NCI-H128 (cell line): Measurements from ENCODE around the gene NMNAT2.

ENCODE experiments used
- DNase-seq: peaks from one replicate; lab custom pipeline; 2025; ENCODE audit not compliant: unreplicated experiment; lab: John Stamatoyannopoulos, UW

The NMNAT2 gene

GRCh38 chr1:183366116-183366515 is 52.1 kb downstream of the NMNAT2 start:
- DNase-seq, result no peak

GRCh38 chr1:183365676-183366075 is 52.5 kb downstream of the NMNAT2 start:
- peak; percentile 55 for DNase-seq

GRCh38 chr1:183365093-183365492 is 53.1 kb downstream of the NMNAT2 start:
- DNase-seq, result no peak

GRCh38 chr1:183363972-183364371 is 54.2 kb downstream of the NMNAT2 start:
- DNase-seq, result no peak

GRCh38 chr1:183361081-183361480 is 57.1 kb downstream of the NMNAT2 start:
- DNase-seq, result no peak

GRCh38 chr1:183360473-183360872 is 57.7 kb downstream of the NMNAT2 start:
- DNase-seq, result no peak

GRCh38 chr1:183356534-183357182 is 61.5 kb downstream of the NMNAT2 start:
- no peak for DNase-seq

GRCh38 chr1:183355797-183356196 is 62.4 kb downstream of the NMNAT2 start:
- no peak for DNase-seq

GRCh38 chr1:183355181-183355580 is 63.0 kb downstream of the NMNAT2 start:
- DNase-seq, result no peak

GRCh38 chr1:183353597-183353996 is 64.6 kb downstream of the NMNAT2 start:
- DNase-seq, result no peak

- DNase-seq, result no peak
Measured at GRCh38 chr1:183349201-183349711, 68.9 kb downstream of the NMNAT2 start.

- DNase-seq, result no peak
Measured at GRCh38 chr1:183346276-183346732, 71.9 kb downstream of the NMNAT2 start.

GRCh38 chr1:183339556-183340167 is 78.5 kb downstream of the NMNAT2 start:
- no peak for DNase-seq

GRCh38 chr1:183331091-183331742 is 87.0 kb downstream of the NMNAT2 start:
- peak; percentile 20 for DNase-seq

GRCh38 chr1:183330335-183330734 is 87.8 kb downstream of the NMNAT2 start:
- no peak for DNase-seq

- no peak for DNase-seq
Measured at GRCh38 chr1:183328371-183328770, 89.8 kb downstream of the NMNAT2 start.

GRCh38 chr1:183327434-183328290 is 90.5 kb downstream of the NMNAT2 start:
- no peak for DNase-seq

GRCh38 chr1:183323849-183324683 is 94.1 kb downstream of the NMNAT2 start:
- DNase-seq, result no peak

GRCh38 chr1:183319606-183320005 is 98.6 kb downstream of the NMNAT2 start:
- no peak for DNase-seq

GRCh38 chr1:183319051-183319450 is 99.1 kb downstream of the NMNAT2 start:
- no peak for DNase-seq
